ENCODE data around the gene POLR1F. TPM values are rescaled to one million over a fixed set of nuclear protein-coding genes. Genes with fewer than 3 reads are reported as not detected.

POLR1F gene
- total RNA-seq, 1 experiment from 2014 or later: 24.9 TPM

GRCh38 chr7:19713676-19714075, 4.8 kb upstream of the POLR1F start:
- WGBS (ENCODE audit: extremely low coverage, insufficient read length, low lambda C conversion rate): no CpG with 5 or more reads among the region's 1 CpG
- H3K79me2 ChIP-seq (ENCODE audit: insufficient read depth, low read length): peaks cover under 1% of the 10 kb centered on the region; the same call in 1 of the 2 replicates
- H3K4me3 Mint-ChIP-seq: no peak overlapping the region

More at GRCh38 chr7:19713676-19714075, 4.8 kb upstream of the POLR1F start:
- Histone ChIP-seq H3K23me2 (ENCODE audit: insufficient read length, low read depth, low read length, poor library complexity, severe bottlenecking) (no peaks in the 10 kb centered on the region), H3K9ac (ENCODE audit: extremely low read depth, insufficient read length, low read length) (no peak overlapping the region), H3K4me2 (ENCODE audit: insufficient read depth, insufficient read length, low read length) (no peak overlapping the region), H3K27ac (ENCODE audit: insufficient read length, low read depth, low read length) (no peak overlapping the region), H4K5ac (ENCODE audit: insufficient read length, low read depth, low read length) (no peak overlapping the region), H2BK20ac (ENCODE audit: low read depth, low read length, poor library complexity, severe bottlenecking) (no peak overlapping the region), H4K8ac (replicated peaks; ENCODE audit: insufficient read length, low read depth, low read length) (no peak overlapping the region), H2BK5ac (ENCODE audit: insufficient read length, low read length) (no peak overlapping the region), H4K91ac (ENCODE audit: insufficient read length, low read depth, low read length) (no peak overlapping the region), H3K18ac (ENCODE audit: insufficient read length, low read depth, low read length) (no peak overlapping the region), H2AFZ (ENCODE audit: low read length) (no peak overlapping the region), H4K20me1 (ENCODE audit: control insufficient read depth, insufficient read depth, insufficient read length) (no peaks in the 10 kb centered on the region), H3K79me1 (ENCODE audit: insufficient read depth, low read depth, low read length, poor library complexity, severe bottlenecking) (no peaks in the 10 kb centered on the region), H3T11ph (ENCODE audit: low read length) (no peak overlapping the region), H2AK5ac (ENCODE audit: insufficient read length, low read length) (no peak overlapping the region), H3K4ac (ENCODE audit: low read depth, low read length) (no peak overlapping the region), H3K23ac (ENCODE audit: insufficient read length, low read depth, low read length) (no peak overlapping the region), H2BK15ac (ENCODE audit: low read depth, low read length) (no peak overlapping the region), H3K9me3 (ENCODE audit: control insufficient read depth, low read depth, low read length) (no peaks in the 10 kb centered on the region), H3K4me1 (ENCODE audit: insufficient read depth, low read length) (peaks cover 4% of the 10 kb centered on the region; the same call in 1 of the 2 replicates), H3K56ac (ENCODE audit: insufficient read length, low read depth, low read length) (no peak overlapping the region), H3K14ac (ENCODE audit: insufficient read depth, low read length) (no peak overlapping the region), H2BK120ac (ENCODE audit: low read depth, low read length, poor library complexity, severe bottlenecking) (no peak overlapping the region), H3K27me3 (ENCODE audit: insufficient read depth, low read length) (no peaks in the 10 kb centered on the region), H2BK12ac (ENCODE audit: insufficient read length, low read depth, low read length) (no peak overlapping the region)
- peaks cover 14% of the 10 kb centered on the region for H3K27me3 Mint-ChIP-seq (ENCODE audit: low read depth)
- H3K4me1 Mint-ChIP-seq: peaks cover 4 to 9% of the 10 kb centered on the region in 2 experiments
- H3K27ac Mint-ChIP-seq: no peak overlapping the region
- TF ChIP-seq, protein P1, sequence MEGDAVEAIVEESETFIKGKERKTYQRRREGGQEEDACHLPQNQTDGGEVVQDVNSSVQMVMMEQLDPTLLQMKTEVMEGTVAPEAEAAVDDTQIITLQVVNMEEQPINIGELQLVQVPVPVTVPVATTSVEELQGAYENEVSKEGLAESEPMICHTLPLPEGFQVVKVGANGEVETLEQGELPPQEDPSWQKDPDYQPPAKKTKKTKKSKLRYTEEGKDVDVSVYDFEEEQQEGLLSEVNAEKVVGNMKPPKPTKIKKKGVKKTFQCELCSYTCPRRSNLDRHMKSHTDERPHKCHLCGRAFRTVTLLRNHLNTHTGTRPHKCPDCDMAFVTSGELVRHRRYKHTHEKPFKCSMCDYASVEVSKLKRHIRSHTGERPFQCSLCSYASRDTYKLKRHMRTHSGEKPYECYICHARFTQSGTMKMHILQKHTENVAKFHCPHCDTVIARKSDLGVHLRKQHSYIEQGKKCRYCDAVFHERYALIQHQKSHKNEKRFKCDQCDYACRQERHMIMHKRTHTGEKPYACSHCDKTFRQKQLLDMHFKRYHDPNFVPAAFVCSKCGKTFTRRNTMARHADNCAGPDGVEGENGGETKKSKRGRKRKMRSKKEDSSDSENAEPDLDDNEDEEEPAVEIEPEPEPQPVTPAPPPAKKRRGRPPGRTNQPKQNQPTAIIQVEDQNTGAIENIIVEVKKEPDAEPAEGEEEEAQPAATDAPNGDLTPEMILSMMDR (conservative IDR thresholded peaks at IDR 0.05): peak; percentile 64
- H3K9me3 Mint-ChIP-seq: no peaks in the 10 kb centered on the region
- DNase-seq: no peak
- H3K36me3 Mint-ChIP-seq (ENCODE audit: insufficient read depth in 1 of 3, low read depth in 3 of 3): no peaks in the 10 kb centered on the region

Measured in H9 (cell line).